Stimulated activated CD8-positive, alpha-beta memory T cell treated with anti-CD3 and anti-CD28 coated beads, Interleukin-12 subunit alpha, Interleukin-12 subunit beta, amount 100 ng/mL, for 24 hours (primary cell): Measurements from ENCODE around the gene TEX13C.
"Not testable (repeated sequence)": the region's sequence is repeated elsewhere in the genome, so short reads cannot be mapped to it uniquely, and the experiment has no call there.

Source experiments
- DNase-seq: peaks from one replicate; pipeline ENCODE4 v3.0.0-alpha.2; 2020; ENCODE audit errors: extremely low read depth

Gene TEX13C

GRCh38 chrX:125319646-125320521, at the start of gene TEX13C:
Gene TEX13C, plus strand, starts transcription at chrX:125319871. Its CDS starts 249 bp downstream, at chrX:125320120.
- no peak for DNase-seq

DNA sequence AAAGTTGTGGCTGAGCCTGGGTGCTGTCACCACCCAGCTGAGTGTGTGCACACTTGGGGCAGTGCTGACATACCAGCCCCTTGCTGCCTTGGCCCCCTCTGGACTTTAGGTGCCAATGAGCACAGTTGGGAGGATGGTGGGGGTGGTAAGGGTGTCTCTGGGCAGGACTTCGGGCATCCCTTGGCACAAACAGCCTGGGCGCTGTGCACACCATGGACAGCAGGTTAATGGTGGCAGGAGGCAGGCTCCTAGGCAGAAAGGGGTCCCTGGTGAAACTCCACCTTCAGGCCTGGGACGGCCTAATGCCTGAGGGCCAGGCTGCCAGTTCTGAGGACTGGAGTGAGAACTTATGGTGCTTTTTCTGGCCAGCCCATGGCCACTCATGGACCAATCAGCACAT, 32.4 kb upstream of the TEX13C start:
- no peak for DNase-seq

GRCh38 chrX:125288343-125288742, 31.3 kb upstream of the TEX13C start:
- no peak for DNase-seq

DNA sequence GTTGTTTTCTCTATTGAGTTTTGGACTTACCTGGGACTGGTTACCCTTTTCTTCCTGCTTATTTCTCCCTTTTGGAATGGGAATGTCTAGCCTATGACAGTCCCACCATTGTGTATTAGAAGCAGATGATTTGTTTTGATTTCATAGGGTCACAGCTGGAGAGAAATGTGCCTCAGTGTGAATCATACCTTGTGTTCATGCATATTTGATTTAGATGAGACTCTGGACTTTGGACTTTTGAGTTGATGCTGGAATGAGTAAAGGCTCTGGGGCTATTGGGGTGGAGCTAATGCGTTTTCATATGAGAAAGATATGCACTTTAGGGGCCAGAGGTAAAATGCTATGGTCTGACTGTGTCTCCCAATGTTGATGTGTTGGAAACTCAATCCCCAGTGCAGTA, 30.5 kb upstream of the TEX13C start:
- no peak for DNase-seq

DNA sequence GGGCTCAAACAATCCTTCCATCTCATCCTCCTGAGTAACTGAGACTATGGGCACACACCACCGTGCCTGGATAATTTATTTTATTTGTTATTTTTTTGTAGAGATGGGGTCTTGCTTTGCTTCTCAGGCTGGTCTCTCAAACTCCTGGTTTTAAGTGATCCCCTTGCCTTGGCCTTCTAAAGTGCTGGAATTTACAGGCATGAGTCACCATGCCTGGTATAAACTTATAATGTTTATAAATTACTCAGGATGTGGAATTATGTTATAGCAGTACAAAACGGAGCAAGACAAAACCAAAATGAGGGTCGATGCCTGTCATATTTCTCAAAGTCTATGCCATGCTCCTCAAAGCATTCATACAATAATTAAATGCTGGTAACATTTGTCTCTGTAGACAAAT, 29.8 kb upstream of the TEX13C start:
- no peak for DNase-seq

DNA sequence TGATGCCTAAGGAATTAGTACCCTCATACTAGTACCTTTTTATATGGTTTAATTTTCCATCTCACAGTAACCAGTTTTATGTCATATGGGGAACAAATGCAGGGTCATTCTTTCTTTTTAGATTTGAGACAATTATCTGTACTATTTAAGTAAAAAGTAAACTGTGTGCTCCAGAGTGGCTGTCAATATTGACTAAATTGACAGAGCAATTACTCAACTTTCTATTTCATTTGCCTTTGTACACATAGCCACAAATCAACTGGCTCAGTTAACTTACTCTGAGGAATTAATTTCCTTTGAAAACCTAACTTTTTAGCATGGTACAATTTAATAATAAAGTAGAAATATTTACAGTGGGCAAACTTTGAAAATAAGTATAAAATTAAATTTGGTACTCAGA, 28.5 kb upstream of the TEX13C start:
- no peak for DNase-seq

DNA sequence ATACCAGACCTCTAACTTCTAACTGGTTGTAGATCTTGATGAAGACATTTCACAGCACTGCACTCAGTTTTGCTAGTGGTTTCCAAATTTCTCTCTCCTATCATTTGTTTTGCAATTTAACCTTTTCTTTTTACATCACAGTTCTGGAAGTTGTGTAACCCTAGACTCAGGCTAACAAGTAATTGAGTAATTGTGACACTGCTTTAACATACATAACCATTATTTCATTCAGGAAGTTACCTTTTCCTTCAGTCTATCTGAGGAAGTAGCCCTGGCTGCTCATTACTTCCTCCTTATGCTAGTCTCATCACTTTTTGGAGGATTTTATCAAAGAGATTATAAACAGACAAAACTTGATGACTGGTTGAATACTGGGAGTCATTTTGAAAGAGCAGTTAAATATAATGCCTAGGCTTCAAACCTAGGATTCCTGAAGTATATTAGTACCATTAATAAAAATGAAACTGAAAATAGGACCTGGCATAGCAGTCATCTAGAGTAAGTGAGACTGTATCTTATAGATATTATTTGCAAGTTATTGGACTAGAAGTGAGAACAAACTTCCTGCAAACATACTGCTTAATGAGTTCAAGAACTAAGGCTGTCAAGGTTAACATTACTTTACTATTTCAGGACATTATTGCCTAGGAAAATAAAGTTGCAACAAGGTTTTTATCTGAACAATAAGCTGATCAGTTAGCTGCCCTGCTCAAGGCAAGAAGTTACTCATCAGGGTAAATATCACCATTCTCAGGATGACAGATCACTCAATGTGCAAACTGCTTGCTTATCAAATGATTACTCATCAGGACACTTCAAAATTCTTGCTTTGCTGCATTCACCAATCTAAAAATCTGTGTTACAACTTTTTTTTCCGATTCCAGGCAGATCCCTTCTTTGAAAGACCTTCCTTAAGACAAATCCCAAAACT, 25.6 kb upstream of the TEX13C start:
- DNase-seq, result no peak

GRCh38 chrX:125295337-125295736, 24.3 kb upstream of the TEX13C start:
- no peak for DNase-seq

GRCh38 chrX:125298871-125299270, 20.8 kb upstream of the TEX13C start:
- no peak for DNase-seq

GRCh38 chrX:125306335-125306866, 13.3 kb upstream of the TEX13C start:
- DNase-seq, result no peak

DNA sequence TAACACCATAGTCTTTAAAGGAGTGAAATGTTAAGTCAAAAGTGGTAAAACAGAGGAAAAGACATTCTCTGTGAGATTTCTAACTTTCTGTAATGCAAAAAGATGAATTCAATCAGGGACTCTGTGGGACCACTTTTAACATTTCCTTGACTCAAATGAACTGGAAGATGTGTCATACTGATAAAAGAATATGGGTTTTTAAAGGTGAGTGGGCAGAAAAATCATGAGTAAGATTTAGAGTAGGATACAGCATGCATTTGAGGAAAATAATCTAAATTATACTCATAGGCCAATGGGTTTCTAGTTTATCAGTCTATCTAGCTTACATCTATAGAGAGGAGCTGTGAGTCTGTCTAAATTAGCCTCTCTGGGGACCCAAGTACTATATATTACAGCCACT, 11.0 kb upstream of the TEX13C start:
- no peak for DNase-seq

GRCh38 chrX:125319166-125319565, 505 bp upstream of the TEX13C start:
- not testable (repeated sequence) for DNase-seq

DNA sequence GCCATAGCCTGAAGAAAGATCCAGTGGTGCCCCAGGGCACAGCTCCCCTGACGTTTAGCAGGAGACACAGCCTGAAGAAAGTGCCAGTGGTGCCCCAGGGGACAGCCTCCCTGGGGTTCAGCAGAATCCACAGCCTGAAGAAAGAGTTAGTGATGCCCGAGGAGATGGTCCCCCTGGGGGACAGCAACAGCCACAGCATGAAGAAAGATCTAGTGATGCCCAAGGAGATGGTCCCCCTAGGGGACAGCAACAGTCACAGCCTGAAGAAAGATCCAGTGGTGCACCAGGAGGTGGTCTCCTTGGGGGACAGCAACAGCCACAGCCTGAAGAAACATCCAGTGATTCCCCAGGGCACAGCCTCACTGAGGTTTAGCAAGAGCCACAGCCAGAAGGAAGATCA, 2.8 kb downstream of the TEX13C start:
- no peak for DNase-seq

- DNase-seq, result no peak
Measured at GRCh38 chrX:125326599-125326998, 6.9 kb downstream of the TEX13C start.

DNA sequence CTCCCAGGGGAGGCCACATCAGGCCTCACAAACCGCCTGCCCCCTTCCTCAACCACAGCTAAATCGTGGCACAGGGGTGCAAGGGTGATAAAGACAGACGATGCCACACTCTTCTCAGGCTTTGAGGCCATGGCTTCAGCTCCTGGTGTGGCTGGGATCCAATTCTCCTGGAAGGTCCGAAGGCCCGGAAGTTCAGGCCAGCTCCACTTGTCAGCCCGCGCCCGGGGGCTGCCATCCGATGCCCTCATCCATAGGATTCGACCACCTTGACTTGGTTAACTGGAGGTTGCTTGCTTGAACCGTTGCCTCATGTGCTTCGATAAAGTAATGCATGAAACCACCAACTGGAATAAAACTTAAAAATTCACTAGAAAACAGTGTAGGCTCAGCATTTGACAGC, 8.2 kb downstream of the TEX13C start:
- DNase-seq, result no peak

DNA sequence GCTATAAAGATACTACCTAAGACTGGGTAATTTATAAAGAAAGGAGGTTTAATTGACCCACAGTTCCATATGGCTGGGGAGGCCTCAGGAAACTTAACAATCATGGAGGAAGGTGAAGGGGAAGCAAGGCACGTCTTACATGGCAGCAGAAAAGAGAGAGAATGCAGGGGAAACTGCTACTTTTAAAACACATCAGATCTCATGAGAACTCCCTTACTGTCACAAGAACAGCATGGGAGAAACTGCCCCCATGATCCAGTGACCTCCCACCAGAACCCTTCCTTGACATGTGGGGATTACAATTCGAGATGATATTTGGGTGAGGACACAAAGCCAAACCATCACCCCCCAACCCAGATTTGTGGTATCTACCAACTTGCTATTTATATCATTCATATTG, 13.9 kb downstream of the TEX13C start:
- DNase-seq, result no peak

GRCh38 chrX:125340490-125340889, 20.8 kb downstream of the TEX13C start:
- DNase-seq, result no peak

DNA sequence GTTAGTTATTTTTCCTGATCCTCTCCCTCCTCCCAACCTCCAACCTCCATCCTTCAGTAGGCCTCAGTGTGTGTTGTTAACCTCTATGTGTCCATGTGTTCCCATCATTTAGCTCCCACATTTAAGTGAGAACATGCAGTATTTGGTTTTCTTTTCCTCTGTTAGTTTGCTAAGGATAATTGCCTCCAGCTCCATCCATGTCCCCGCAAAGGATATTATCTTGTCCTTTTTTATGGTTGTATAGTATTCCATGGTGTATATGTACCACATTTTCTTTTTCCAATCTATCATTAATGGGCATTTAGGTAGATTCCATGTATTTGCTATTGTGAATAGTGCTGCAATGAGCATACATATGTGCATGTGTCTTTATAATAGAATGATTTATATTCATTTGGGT, 54.5 kb downstream of the TEX13C start:
- DNase-seq, result no peak
